SK-N-SH (cell line): ENCODE results near the gene PTPRF.

ENCODE experiments used
- CTCF ChIP-seq: fragments of 200-600 bp; sonication (generic); IDR thresholded peaks from 2 replicates; pipeline ENCODE4 v1.6.1; 2017; ENCODE audit warnings: antibody characterized with exemption, mild to moderate bottlenecking, moderate library complexity
- FOXJ3 ChIP-seq: sonication (generic); formaldehyde crosslinking; IDR thresholded peaks from 2 replicates; pipeline ENCODE4 v1.5.1; 2020; ENCODE audit warnings: mild to moderate bottlenecking, missing genetic modification reagents
- FOXM1 ChIP-seq: IDR thresholded peaks from 2 replicates; pipeline ENCODE4 v1.4.0; 2012; ENCODE audit warnings: low read depth, mild to moderate bottlenecking
- REST ChIP-seq: IDR thresholded peaks from 2 replicates; pipeline ENCODE4 v1.6.1; 2012; ENCODE audit warnings: mild to moderate bottlenecking, low read depth, low read length, moderate library complexity
- TCF12 ChIP-seq: IDR thresholded peaks from 2 replicates; pipeline ENCODE4 v1.4.0; 2012
- TEAD4 ChIP-seq: IDR thresholded peaks from 2 replicates; pipeline ENCODE4 v1.4.0; 2012; ENCODE audit warnings: mild to moderate bottlenecking, borderline replicate concordance; ENCODE audit not compliant: insufficient read depth

- TF ChIP-seq TEAD4, result no peak
- no peak for TF ChIP-seq CTCF
- TF ChIP-seq FOXJ3 (CRISPR knock-in tag), result no peak
- no peak for TF ChIP-seq TCF12
- TF ChIP-seq REST, result no peak
- TF ChIP-seq FOXM1, result no peak
Observed at GRCh38 chr1:43586136-43586731, 55.6 kb downstream of the PTPRF start.
